Renal cortex interstitium (tissue), 11 donors: ENCODE data around the gene KDM2A. TPM values are rescaled to one million over a fixed set of nuclear protein-coding genes. Genes with fewer than 3 reads are reported as not detected.

ENCODE experiments used
- DNase-seq, 11 donors: peaks; one replicate each; pipeline ENCODE4 v3.0.0-alpha.2; 2013; ENCODE audit warnings: low read depth in 9 of 11, low spot score in 4 of 11; ENCODE audit errors: extremely low read depth in 1 of 11
- polyA plus RNA-seq, 3 donors: library from polyadenylated mRNA; unstranded; fragments of 120-200 nt; gene quantifications; one replicate each; pipeline ENCODE4 v1.2.1, GENCODE V29; 2013; ENCODE audit not compliant: insufficient read length in 3 of 3

KDM2A gene
- polyA plus RNA-seq, 3 donors, result 75.7 to 86.2 (median 76.9) TPM

DNA sequence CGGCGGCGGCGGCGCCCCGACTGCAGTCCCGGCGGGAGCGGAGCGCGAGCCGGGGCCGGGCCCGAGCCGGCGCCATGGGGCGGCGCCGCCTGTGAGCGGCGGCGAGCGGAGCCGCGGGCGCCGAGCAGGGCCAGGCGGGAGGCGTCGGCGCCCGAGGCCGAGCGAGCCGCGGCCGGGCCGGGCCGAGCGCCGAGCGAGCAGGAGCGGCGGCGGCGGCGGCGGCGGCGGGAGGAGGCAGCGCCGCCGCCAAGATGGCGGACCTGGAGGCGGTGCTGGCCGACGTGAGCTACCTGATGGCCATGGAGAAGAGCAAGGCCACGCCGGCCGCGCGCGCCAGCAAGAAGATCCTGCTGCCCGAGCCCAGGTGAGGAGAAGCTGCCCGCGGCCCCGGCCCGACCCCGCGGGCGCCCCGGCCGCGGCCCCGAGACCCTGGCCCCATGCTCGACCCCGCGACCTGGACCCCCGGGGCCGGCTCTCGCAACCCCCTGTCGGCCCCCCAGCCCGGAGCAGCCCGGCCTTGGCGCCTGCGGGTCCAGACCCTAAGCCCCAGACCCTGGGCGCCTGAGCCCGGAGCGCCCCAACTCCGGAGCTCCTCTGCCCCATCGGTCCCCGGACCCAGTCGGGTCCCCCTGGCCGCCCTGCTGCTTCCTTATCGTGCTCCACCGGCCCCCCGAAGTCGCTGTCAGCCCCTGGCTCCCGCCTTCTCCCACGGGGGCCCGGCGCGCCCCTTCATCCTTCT, 147.6 kb downstream of the KDM2A start, which contains the start of gene GRK2:
Gene GRK2 (plus strand): TSS at position 25 of the 739 bp plus-strand sequence. CDS start 227 bp downstream, at position 252.
- DNase-seq, result peak in 1 of 11 donors; percentile 55

DNA sequence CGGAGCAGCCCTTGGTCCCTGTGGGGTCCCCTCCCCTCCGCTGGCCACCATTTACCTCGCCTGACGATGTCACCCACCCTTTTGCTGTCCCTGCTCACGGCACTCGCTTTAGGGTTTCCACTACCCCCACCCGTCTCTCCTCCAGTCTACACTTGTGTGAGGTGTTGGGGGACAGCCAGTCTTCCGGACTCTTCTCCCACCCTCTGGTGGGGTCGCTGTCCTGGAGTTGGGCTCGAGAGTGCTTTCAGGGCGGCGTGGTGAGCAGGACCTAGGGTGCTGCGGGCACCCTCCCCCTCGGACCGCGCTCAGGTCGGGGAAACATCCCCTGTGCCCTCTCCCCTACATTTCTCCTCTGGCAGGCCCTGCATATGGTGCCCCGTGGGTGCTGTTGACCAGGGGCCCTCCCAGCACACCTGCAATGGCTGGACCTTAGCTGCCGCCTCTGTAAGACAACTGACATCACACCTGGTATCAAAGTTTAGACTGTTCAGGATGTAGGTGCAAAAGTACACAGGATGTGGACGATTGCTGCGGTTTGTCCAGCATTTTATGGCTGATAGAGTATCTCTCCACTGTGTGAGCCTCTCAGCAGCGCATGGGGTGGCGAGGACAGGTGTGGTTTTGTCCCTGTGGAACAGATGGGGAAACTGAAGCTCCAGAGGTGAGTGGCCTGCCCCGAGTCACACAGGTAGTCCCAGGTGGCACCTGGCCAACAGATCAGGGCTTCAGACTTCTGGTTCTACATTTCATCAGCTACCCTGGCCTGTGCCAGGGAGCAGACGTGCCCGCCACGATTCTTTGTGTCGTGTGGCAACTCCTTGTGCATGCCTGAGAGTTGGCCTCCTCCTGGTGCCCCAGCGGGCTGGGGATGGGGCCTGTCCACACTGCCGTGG, 148.4 kb downstream of the KDM2A start:
- DNase-seq, result no peak

DNA sequence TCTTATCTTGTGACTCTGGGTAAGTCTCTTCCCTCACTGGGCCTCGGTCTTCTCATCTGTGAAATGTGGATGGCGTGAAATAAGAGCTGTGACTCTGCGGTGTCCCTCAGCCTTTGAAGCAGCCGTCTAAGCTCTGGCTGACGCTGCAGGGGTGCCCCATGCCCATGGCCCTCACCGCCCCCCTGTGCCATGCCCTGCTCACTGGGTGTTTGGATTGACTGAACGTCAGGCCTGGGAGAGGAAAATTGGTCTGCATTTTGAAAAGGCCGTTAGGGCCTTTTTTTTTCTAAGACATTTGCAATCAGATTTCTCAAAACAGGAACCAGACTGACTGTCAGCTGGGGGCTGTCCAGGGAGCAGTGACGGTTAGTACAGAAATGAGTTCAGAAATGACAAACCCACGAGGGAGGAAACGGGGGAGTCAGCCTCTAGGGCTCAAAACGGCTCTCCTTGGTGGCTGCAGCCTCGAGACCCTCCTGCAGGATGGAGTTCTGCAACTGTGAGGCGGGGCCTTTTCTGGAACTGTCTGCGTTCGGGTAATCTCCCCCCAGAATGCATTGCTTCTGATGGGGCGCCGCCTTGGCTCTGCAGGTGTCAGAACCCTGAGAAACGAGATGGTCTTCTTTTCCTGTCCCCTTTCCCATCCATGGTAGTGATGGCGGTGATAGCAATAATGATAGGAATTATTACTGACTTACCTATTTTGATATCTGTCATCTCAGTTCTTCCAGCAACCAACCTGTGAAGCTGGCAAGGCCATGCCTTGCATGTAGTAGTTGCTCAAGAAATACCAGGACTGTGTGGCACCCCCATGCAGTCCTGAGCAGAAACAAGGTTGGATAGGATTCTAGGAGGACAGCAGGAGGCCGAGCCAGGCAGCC, 149.3 kb downstream of the KDM2A start:
- DNase-seq, result no peak

DNA sequence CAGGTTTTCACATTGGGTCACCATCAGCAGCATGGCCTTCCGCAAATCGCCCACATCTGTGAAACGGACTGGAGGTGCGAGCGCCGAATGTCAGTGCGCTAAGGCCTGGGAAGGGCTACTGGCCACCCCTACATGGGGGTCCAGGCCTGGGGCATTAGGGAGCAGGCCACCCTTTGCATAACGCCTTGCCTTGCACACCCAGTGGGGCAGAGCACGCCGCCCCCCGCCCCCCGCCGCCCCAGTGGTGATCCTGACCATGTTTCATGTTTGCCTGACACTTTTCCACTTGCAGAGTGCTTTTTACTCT, 149.9 kb downstream of the KDM2A start:
- no peak for DNase-seq

DNA sequence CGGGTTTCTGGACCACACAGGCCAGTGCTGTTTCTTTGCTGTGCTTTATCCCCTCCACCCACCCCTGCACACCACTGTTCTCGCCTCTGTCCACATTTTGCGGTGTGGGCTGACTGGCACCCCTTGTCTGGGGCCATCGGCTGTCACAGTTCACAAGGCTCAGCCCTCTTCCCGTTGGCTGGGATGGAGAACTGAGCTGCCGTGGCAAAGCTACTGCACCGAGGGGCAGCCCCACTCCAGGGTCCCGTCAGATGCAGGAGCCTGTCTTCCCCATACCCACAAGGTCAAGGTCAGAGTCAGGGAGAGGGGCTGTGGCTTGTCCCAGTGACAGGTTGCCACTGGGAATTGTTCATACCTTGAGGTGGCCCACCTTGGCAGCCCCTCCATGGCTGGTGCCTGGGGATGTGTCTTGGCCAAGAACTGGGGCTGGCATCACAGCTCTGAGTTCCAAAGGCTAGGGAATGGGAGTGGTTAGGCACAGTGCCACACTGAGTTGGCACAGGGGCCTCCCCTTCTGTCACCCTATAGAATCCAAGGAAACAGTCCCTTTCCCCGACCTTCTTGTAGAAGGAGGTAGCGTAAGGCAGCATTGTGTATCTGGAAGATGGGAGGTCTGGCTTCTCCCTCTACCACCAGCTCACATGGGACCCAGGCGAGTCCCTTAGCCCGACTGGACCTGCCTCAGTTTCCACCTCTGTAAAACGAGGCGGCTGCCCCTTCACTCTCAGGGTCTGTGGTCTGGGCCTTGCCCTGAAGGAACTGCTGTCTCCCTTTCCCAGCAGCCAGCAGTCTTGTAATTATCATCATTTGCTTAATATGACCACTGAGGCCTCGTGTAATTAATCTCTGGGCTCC, 150.6 kb downstream of the KDM2A start:
- DNase-seq, result no peak

DNA sequence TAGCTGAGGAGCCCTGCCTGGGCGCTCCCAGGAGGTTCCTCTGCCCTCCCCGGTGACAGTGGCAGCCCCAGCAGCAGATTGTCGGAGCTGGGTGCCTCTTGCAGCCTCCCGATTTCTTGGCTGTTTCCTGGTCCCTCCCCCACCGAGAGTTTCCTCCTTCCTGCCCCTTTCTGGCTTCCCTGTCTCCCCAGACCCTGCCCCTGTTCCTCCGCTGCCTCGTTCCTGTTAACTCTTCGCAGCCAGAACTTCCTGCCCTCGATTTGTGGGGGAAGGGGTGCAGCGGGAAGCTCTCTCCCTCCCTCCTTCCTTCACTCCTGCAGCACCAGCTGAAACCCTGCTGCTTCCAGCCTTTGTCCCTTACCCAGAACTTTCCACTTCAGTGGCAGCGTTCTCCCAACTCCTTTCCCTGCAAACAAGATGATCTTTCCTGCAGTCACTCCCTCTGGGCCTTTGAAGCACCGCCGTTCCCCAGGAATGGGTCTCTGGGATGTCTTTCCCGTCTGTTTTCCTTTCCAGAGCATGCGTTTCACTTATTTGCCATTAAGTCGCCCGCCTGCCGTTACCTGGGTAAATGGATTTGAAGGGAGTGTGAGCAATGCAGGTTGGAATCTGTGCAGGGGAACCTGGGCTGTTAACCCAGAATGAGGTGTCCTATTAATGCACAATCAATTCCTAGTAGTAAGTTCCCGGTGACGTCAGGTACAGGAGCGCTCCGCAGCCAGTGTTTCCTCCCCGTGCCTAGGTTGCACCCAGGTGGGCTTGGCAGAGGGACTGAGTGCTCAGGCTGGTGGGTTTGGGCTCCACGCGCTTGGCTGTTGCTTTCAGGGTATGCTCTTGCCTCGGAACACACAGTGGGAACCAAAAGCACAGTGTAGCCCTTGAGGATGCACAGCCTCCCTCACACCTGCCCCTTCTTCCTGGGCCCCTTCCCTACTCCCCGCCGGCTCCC, 151.5 kb downstream of the KDM2A start:
- DNase-seq, result peak in 6 of 11 donors; percentile 46 to 70 (median 66)

DNA sequence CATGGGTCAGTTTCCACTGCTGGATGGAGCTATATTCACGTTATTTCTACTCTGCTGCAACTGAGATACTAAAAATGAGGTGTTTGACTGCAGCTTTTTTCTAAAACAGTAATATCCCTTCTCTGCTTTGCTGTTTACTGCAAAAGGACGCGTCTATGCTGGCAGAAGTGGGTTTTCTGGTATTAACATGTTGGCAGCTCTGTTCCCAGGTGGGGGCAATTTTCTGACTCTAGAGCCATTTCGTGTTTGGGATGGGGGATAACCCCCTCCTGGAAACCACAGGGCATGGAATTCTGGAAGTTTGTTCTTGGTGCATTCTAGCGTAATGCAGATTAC, 152.1 kb downstream of the KDM2A start:
- no peak for DNase-seq

DNA sequence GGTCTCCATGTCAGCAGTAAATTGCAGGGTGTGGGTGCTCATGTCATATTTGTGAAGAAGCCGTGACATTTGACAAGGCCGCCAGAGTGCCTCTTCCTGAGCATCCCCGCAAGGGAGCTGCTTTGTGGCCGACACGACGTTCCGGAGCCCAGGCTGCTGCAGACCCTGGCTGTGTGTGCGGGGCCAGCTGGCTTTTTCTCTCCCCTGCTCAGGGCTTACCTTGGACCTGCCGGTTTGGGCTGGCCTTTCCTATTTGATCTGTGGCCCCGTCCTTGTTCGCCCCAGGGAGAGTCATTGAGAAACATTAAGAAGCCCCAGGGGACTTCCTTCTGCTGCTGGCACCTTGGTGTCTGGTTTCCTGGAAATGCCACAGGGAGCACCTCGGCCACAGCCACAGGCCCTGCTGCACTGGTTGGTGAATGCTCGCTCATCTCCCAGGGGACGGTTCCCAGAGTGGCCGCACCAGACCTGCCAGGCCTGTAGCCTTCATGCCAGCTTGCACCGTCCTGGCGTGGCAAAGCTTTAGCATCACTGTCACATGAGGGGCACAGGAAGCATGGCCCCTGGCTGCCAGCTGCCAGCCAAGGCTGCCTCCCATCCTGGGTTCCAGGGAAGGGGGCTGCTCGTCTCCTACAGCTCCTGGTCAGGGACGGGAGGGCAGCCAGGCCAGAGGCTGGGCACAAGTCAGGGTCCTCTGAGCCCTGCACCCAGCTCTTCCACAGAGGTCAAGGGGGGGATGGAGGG, 152.7 kb downstream of the KDM2A start:
- no peak for DNase-seq

DNA sequence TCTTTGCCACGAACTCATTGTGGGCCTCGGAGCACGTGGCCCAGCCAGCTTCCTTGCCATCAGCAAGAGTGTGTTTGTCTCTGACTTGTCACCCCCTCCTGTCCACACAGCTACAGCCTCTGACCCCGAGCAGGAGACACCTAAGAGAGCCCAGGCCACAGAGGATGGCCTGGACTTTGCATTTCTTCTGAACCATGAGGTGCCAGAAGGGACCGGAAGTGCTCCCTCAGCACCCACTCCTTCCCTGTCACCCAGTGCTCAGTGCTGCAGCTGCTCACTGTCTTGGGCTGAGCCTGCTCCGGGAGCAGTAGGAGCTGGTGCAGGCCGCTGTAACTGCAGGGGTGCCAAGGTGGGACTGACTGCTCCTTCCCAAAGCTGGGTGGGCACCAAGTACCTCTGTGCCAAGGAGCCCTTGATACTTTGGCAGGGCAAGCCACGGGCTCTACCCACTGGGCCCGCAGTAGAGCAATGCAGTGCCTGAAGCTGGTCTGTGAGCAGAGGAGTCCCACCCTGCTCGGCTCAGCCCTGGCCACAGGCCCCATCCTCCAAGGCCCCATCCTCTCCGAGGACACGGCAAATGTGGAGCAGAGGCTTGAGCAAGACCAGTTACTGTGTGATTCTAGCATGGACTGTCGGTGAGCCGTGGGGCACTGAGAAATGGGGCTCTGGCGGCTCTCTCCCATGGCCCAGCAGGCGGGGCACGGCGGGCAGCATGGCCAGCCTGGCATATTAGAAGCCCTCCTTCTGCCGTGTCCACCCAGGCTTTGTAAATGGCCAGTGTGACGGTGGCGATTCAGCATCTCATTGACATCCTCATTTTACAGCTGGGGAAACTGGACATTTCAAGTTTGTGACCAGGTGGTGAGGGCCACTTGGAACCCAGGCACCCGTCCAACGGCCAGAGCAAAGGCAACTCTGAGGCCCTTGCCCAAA, 153.5 kb downstream of the KDM2A start:
- no peak for DNase-seq

DNA sequence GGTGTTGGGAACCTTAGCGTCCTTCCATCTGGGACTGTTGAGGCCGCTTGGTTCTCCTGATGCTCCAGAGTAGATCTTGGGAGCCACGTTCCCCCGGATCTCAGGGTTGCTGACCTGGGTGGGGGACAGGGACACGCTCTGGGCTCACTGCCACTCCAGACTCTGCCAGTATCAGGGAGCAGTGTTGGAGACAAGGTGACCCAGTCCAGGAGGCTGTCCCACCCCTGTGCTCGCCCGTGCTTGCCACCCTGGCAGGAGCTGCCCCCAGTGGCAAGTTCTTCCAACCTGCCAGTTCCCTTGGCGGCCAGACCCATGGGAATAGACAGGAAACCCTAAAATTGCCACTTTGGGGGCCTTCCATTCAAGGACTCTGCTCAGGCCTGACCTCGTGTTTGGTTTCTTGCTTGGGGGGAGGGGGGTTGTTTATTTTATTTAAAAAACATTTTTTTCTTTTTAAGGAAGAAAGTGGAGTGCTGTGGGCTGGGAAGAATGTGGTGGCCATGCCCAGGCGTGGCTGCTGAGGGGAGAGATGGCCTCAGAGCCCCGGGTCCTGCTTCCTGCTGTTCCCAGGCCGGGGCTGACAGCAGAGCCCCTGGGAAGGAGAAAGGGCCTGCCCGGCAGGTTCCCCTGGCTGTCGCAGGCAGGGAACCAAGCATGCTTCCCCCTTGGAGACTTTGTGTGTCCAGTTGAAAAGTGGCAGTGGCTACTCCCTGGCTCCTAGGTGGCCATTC, 154.4 kb downstream of the KDM2A start:
- no peak for DNase-seq

DNA sequence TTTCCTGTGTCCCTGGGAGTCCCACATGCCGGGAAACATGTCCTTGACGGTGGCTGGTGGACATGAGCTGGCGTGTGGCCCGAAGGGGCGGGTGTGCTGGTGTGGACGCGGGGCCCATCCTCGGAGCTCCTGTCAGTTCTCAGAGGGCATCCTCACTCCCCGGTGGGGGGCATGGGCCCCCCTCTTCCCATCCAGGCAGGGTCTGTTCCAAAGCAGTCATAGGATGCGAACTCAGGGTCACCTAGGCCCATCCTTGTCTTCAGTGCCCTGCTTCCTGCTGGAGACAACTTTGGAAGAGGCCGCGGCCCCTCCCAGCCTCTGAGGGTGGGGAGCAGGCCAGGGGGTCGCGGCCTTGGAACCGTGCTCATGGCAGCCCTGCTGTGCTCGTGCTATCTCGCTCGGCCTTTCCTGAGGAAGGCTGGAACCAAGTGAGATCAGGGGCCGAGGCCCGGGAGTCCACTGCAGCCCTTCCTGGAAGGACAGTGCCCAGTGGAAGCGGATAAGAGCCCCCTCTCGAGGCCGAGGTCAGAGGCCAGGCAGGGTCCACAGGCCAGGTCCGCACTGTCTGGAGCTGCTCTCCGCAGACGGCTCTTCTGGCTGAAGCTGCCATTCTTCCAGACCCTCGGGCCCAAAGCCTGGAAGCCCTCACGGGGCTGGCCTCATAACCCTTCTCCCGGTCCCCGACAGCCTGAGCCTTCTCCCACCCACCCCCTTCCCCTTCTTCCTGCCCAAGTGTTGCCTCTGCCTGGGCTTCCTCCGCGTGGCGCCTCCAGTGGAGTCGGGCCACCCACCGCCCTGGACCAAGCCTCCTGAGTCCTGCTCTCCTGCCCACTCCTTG, 155.9 kb downstream of the KDM2A start:
- DNase-seq, result no peak

DNA sequence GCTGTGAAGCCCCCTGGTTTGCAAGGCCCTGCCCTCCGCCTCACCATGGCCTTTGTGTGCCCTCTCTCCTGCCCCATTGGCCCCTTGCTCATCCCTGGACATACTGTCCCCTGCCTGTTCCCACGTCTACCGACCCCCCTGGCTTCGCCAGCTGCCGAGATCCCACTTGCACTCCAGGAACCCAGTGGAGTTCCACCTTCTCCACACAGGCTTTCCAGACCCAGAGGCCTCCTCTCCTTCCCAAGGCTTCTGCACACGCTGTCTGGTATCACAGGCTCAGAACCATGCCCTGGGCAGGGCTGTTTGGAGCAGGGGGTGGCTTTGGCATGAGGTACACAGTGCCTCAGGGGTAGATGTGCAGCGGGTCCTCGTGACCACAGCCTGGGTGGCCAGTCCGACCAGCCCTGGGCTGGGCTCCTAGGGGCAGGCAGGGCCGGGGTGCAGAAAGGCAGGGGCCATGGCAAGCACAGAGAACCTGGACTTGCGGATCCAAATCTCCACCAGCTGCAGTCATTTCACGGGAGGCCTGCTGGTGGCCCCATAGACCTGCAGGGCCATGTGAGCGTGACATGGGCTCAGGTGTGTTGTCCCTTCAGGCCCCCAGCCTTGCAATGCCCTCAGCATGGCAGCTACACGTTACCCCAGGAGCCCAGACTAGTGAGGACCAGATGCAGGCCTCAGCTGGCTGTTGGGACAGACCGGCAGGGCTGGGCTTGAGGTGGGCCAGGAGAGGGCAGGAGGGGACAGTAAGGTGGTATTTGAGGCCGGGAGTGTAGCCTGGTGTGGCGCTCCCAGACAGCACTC, 156.7 kb downstream of the KDM2A start:
- DNase-seq, result no peak

DNA sequence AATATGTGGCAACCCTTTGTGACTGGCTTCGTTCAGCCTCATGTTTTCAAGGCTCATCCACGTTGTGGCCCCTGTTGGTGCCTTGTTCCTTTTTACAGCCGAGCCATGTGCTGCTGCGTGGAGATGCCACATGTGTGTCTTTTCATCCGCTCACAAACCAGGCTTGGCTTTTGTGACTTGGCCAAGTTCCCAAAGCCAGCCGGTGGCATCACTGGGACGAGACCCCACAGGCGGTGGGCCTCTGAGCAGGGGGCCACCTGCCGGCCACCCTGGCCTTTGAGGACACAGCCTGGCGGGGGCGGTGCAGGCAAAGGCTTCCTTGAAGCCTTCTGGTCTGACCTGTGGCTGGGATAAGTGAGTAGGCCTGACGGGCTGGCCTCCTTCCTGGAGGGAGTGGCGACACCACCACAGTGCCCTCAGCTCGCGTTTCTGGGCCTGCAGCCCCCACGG, 157.7 kb downstream of the KDM2A start:
- DNase-seq, result no peak
